ENCODE results near the gene CFAP52. TPM values are rescaled to one million over a fixed set of nuclear protein-coding genes. Genes with fewer than 3 reads are reported as not detected.

The CFAP52 gene
- total and polyA plus RNA-seq, 2 of the 13 experiments (the other 11 are each of a cell fraction or from before 2014, with no cell fraction given) = not detected

DNA sequence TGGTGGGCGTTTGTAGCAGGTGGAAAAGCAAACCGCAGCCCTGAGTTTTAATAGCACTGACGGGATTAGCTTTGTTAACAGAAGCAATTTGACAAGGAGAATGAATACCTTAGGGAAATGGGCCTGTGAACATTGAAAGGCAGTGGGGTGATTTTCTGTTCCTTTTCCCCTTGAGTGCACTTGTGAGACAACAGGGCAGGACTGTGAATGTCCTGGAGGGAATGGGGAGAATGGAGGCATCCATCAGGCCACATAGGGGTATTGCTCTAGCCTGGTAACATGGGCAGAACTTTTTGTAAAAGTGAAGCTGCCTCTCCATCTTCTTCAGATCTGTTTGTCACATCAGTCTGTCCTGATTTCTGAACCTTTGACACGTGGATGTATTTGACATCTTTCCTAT lies 95.1 kb downstream of the CFAP52 start:
- H2AFZ ChIP-seq (ENCODE audit: low read length) = no peak overlapping the region
- in situ Hi-C loops (cut with HindIII; ENCODE audit: extremely low pct_ligation_motif_present, low pct_unique_long_range_greater_than_20kb) = no loop called here
- no peak for FAIRE-seq
- H3K36me3 ChIP-seq (replicated peaks in 1 of 2; ENCODE audit: control insufficient read depth in 1 of 2, insufficient read depth in 2 of 2, low read length in 2 of 2) = no peaks in the 10 kb centered on the region
- intact Hi-C loops (cut with micrococcal nuclease; ENCODE audit: unreplicated experiment) = no loop called here
- no peaks in the 10 kb centered on the region for H4K20me1 ChIP-seq (ENCODE audit: insufficient read depth, low read length)
- ATAC-seq = no peak
- no peak for DNase-seq (ENCODE audit: low spot score)
- H3K9me3 ChIP-seq (ENCODE audit: low read length) = no peaks in the 10 kb centered on the region
- ChIA-PET CTCF (ENCODE audit: low intra/inter-chr PET ratio, low total read pairs) (no interaction called here), POLR2A (no interaction called here)
- WGBS (ENCODE audit: low lambda C conversion rate) = 39% methylated on average over 4 of the region's 4 CpGs
- H3K27me3 ChIP-seq (ENCODE audit: control insufficient read depth in 1 of 2, insufficient read depth in 2 of 2, low read length in 2 of 2) = no peaks in the 10 kb centered on the region; a peak in 1 of 5 replicates
- no peaks in the 10 kb centered on the region for H3K4me1 ChIP-seq (ENCODE audit: insufficient read depth, low read length)
- H3K79me2 ChIP-seq (ENCODE audit: insufficient read depth, low read length) = no peaks in the 10 kb centered on the region
- H3K4me2 ChIP-seq (ENCODE audit: low read depth, low read length) = no peak overlapping the region
- no peak overlapping the region for H3K27ac ChIP-seq (ENCODE audit: extremely low read length, insufficient read depth, low read length)
- H3K4me3 ChIP-seq (replicated peaks in 1 of 3; ENCODE audit: insufficient read depth in 1 of 3, low read depth in 2 of 3, low read length in 3 of 3) = no peak overlapping the region
- TF ChIP-seq, protein P1, sequence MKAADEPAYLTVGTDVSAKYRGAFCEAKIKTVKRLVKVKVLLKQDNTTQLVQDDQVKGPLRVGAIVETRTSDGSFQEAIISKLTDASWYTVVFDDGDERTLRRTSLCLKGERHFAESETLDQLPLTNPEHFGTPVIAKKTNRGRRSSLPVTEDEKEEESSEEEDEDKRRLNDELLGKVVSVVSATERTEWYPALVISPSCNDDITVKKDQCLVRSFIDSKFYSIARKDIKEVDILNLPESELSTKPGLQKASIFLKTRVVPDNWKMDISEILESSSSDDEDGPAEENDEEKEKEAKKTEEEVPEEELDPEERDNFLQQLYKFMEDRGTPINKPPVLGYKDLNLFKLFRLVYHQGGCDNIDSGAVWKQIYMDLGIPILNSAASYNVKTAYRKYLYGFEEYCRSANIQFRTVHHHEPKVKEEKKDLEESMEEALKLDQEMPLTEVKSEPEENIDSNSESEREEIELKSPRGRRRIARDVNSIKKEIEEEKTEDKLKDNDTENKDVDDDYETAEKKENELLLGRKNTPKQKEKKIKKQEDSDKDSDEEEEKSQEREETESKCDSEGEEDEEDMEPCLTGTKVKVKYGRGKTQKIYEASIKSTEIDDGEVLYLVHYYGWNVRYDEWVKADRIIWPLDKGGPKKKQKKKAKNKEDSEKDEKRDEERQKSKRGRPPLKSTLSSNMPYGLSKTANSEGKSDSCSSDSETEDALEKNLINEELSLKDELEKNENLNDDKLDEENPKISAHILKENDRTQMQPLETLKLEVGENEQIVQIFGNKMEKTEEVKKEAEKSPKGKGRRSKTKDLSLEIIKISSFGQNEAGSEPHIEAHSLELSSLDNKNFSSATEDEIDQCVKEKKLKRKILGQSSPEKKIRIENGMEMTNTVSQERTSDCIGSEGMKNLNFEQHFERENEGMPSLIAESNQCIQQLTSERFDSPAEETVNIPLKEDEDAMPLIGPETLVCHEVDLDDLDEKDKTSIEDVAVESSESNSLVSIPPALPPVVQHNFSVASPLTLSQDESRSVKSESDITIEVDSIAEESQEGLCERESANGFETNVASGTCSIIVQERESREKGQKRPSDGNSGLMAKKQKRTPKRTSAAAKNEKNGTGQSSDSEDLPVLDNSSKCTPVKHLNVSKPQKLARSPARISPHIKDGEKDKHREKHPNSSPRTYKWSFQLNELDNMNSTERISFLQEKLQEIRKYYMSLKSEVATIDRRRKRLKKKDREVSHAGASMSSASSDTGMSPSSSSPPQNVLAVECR (CRISPR knock-in tag; IDR thresholded peaks at IDR 0.05; ENCODE audit: borderline replicate concordance) = no peak
- TF ChIP-seq NPAS2 (CRISPR knock-in tag; IDR thresholded peaks at IDR 0.05; ENCODE audit: borderline replicate concordance) = no peak
- no TSS peak for BruUV-seq (replicated peaks)
- no peak overlapping the region for H3K9ac ChIP-seq (ENCODE audit: insufficient read depth, low read depth, low read length)

GRCh38 chr17:9672266-9672665 lies 95.8 kb downstream of the CFAP52 start:
- Histone ChIP-seq H3K4me2 (ENCODE audit: low read depth, low read length) (no peak overlapping the region), H3K4me1 (ENCODE audit: insufficient read depth, low read length) (no peaks in the 10 kb centered on the region), H3K27me3 (ENCODE audit: control insufficient read depth in 1 of 2, insufficient read depth in 2 of 2, low read length in 2 of 2) (no peaks in the 10 kb centered on the region; a peak in 1 of 5 replicates), H3K36me3 (replicated peaks in 1 of 2; ENCODE audit: control insufficient read depth in 1 of 2, insufficient read depth in 2 of 2, low read length in 2 of 2) (no peaks in the 10 kb centered on the region), H3K9me3 (ENCODE audit: low read length) (no peaks in the 10 kb centered on the region), H4K20me1 (ENCODE audit: insufficient read depth, low read length) (no peaks in the 10 kb centered on the region), H3K79me2 (ENCODE audit: insufficient read depth, low read length) (no peaks in the 10 kb centered on the region), H3K27ac (ENCODE audit: extremely low read length, insufficient read depth, low read length) (no peak overlapping the region), H2AFZ (ENCODE audit: low read length) (no peak overlapping the region), H3K9ac (ENCODE audit: insufficient read depth, low read depth, low read length) (no peak overlapping the region), H3K4me3 (replicated peaks in 1 of 3; ENCODE audit: insufficient read depth in 1 of 3, low read depth in 2 of 3, low read length in 3 of 3) (no peak overlapping the region)
- ChIA-PET POLR2A (no interaction called here), CTCF (ENCODE audit: low intra/inter-chr PET ratio, low total read pairs) (no interaction called here)
- 81% methylated on average over 8 of the region's 8 CpGs for WGBS (ENCODE audit: low lambda C conversion rate)
- peak; percentile 80 for TF ChIP-seq CEBPB (IDR thresholded peaks at IDR 0.05; ENCODE audit: borderline replicate concordance, low read depth, low read length)
- no peak for TF ChIP-seq DNMT1 (CRISPR knock-in tag; IDR thresholded peaks at IDR 0.05)
- no peak for TF ChIP-seq HIC2 (CRISPR knock-in tag; IDR thresholded peaks at IDR 0.05; ENCODE audit: low read depth)
- intact Hi-C loops (cut with micrococcal nuclease; ENCODE audit: unreplicated experiment) = no loop called here
- FAIRE-seq = no peak
- ATAC-seq = no peak
- no peak for DNase-seq (ENCODE audit: low spot score)
- BruUV-seq (replicated peaks) = no TSS peak
- in situ Hi-C loops (cut with HindIII; ENCODE audit: extremely low pct_ligation_motif_present, low pct_unique_long_range_greater_than_20kb) = no loop called here
